ENCODE results near the gene AATK. TPM values are rescaled to one million over a fixed set of nuclear protein-coding genes. Genes with fewer than 3 reads are reported as not detected.

Gene AATK
- total RNA-seq, 2 donors from 2014 or later = 3.3 to 4.3 TPM

DNA sequence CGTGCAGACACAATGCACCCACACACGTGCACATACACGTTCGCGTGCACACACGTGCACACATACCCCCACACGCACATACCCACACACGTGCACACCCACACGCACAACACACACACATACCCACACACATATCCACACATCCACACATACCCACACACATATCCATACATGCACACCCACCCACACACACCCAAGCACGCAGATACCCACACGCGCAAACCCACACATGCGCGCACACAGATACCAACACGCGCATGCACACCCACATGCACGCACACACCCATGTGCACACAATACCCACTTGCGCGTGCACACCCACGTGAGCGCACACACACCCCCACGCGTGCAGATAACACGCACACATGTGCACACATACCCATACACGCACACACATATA, 27.5 kb downstream of the AATK start:
- Histone ChIP-seq H3K9me3 (ENCODE audit: control insufficient read depth, low read length) (no peaks in the 10 kb centered on the region), H3K36me3 (ENCODE audit: control insufficient read depth, insufficient read depth, low read length) (no peaks in the 10 kb centered on the region), H3K27me3 (ENCODE audit: control insufficient read depth, insufficient read depth, low read length, poor library complexity, severe bottlenecking) (no peaks in the 10 kb centered on the region), H3K4me3 (ENCODE audit: low read length) (no peak overlapping the region), H3K4me1 (ENCODE audit: control insufficient read depth, insufficient read depth, low read length) (no peaks in the 10 kb centered on the region), H3K9ac (ENCODE audit: extremely low read depth, low read length, poor library complexity, severe bottlenecking) (no peak overlapping the region), H3K27ac (ENCODE audit: low read depth, low read length) (no peak overlapping the region)
- TF ChIP-seq, protein P1, sequence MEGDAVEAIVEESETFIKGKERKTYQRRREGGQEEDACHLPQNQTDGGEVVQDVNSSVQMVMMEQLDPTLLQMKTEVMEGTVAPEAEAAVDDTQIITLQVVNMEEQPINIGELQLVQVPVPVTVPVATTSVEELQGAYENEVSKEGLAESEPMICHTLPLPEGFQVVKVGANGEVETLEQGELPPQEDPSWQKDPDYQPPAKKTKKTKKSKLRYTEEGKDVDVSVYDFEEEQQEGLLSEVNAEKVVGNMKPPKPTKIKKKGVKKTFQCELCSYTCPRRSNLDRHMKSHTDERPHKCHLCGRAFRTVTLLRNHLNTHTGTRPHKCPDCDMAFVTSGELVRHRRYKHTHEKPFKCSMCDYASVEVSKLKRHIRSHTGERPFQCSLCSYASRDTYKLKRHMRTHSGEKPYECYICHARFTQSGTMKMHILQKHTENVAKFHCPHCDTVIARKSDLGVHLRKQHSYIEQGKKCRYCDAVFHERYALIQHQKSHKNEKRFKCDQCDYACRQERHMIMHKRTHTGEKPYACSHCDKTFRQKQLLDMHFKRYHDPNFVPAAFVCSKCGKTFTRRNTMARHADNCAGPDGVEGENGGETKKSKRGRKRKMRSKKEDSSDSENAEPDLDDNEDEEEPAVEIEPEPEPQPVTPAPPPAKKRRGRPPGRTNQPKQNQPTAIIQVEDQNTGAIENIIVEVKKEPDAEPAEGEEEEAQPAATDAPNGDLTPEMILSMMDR (conservative IDR thresholded peaks at IDR 0.05) = no peak
- peaks cover 8% of the 10 kb centered on the region for H3K9me3 Mint-ChIP-seq
- H3K4me1 Mint-ChIP-seq = no peaks in the 10 kb centered on the region
- H3K4me3 Mint-ChIP-seq = no peak overlapping the region
- H3K27ac Mint-ChIP-seq = no peak overlapping the region
- no peaks in the 10 kb centered on the region for H3K36me3 Mint-ChIP-seq (ENCODE audit: low read depth)
- H3K27me3 Mint-ChIP-seq (ENCODE audit: insufficient read depth) = no peaks in the 10 kb centered on the region
- DNase-seq = no peak
- WGBS, 2 experiments (ENCODE audit: insufficient coverage in 1 of 2, insufficient read length in 1 of 2) = 93 to 96% methylated on average over 13 to 25 of the region's 25 CpGs

DNA sequence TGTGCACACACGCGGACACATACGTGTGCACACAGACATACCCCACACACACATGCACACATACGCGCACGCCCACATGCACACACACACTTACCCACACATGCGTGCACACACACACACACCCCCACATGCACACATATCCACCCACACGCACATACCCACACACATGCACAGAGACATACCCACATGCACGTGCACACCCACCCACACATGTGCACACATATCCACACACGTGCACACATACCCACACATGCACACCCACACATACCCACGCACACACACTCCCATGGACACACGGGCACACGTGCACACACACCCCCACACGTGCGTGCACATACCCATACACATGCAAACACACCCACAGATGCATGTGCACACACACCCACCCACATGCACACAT, 27.9 kb downstream of the AATK start:
- H3K27me3 Mint-ChIP-seq (ENCODE audit: insufficient read depth) = no peaks in the 10 kb centered on the region
- no peak overlapping the region for H3K27ac Mint-ChIP-seq
- H3K4me3 ChIP-seq (ENCODE audit: low read length) = no peak overlapping the region
- peaks cover 8% of the 10 kb centered on the region for H3K9me3 Mint-ChIP-seq
- no peaks in the 10 kb centered on the region for H3K4me1 ChIP-seq (ENCODE audit: control insufficient read depth, insufficient read depth, low read length)
- H3K4me3 Mint-ChIP-seq = no peak overlapping the region
- H3K4me1 Mint-ChIP-seq = no peaks in the 10 kb centered on the region
- no peaks in the 10 kb centered on the region for H3K9me3 ChIP-seq (ENCODE audit: control insufficient read depth, low read length)
- H3K27me3 ChIP-seq (ENCODE audit: control insufficient read depth, insufficient read depth, low read length, poor library complexity, severe bottlenecking) = no peaks in the 10 kb centered on the region
- DNase-seq = no peak
- TF ChIP-seq, protein P1 (conservative IDR thresholded peaks at IDR 0.05) = no peak
- H3K36me3 ChIP-seq (ENCODE audit: control insufficient read depth, insufficient read depth, low read length) = no peaks in the 10 kb centered on the region
- no peak overlapping the region for H3K9ac ChIP-seq (ENCODE audit: extremely low read depth, low read length, poor library complexity, severe bottlenecking)
- no peaks in the 10 kb centered on the region for H3K36me3 Mint-ChIP-seq (ENCODE audit: low read depth)
- WGBS, 2 experiments (ENCODE audit: insufficient coverage in 1 of 2, insufficient read length in 1 of 2) = 86 to 93% methylated on average over 12 to 15 of the region's 15 CpGs
- no peak overlapping the region for H3K27ac ChIP-seq (ENCODE audit: low read depth, low read length)

DNA sequence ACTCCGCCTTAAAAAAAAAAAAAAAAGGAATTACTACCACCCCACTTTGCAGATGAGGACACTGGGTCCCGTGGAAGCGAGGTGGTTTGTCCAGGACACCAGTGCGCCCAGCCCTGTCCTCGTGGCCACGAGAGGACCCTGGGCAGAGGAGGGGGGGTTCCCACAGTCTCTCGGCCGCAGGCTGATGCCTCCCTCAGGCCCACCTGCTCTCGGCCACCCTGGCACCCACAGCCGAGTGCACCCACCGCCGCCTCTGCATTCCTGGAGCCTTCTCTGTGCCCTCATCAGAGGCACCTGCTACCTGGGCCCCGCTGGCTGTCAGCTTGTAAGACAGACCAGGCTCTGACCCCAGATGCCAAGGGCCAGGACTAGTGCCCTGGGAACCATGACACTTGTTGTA, 28.8 kb downstream of the AATK start:
- no peaks in the 10 kb centered on the region for H3K4me1 ChIP-seq (ENCODE audit: control insufficient read depth, insufficient read depth, low read length)
- TF ChIP-seq, protein P1 (conservative IDR thresholded peaks at IDR 0.05) = no peak
- Mint-ChIP-seq H3K4me1 (no peaks in the 10 kb centered on the region), H3K27ac (no peak overlapping the region), H3K9me3 (peaks cover 8% of the 10 kb centered on the region), H3K36me3 (ENCODE audit: low read depth) (no peaks in the 10 kb centered on the region), H3K4me3 (no peak overlapping the region), H3K27me3 (ENCODE audit: insufficient read depth) (no peaks in the 10 kb centered on the region)
- no peaks in the 10 kb centered on the region for H3K27me3 ChIP-seq (ENCODE audit: control insufficient read depth, insufficient read depth, low read length, poor library complexity, severe bottlenecking)
- no peaks in the 10 kb centered on the region for H3K36me3 ChIP-seq (ENCODE audit: control insufficient read depth, insufficient read depth, low read length)
- H3K9me3 ChIP-seq (ENCODE audit: control insufficient read depth, low read length) = no peaks in the 10 kb centered on the region
- WGBS, 2 experiments (ENCODE audit: insufficient coverage in 1 of 2, insufficient read length in 1 of 2) = 96 to 98% methylated on average over 6 to 13 of the region's 13 CpGs
- H3K27ac ChIP-seq (ENCODE audit: low read depth, low read length) = no peak overlapping the region
- no peak for DNase-seq
- no peak overlapping the region for H3K9ac ChIP-seq (ENCODE audit: extremely low read depth, low read length, poor library complexity, severe bottlenecking)
- H3K4me3 ChIP-seq (ENCODE audit: low read length) = no peak overlapping the region
